HG02885 (cell line): ENCODE data around the gene SEMG2.

Experiments used
- ATAC-seq: cut with Tn5 transposase; IDR thresholded peaks from one replicate; pipeline ENCODE4 v1.9.1; 2021; ENCODE audit warnings: mild to moderate bottlenecking; ENCODE audit not compliant: unreplicated experiment, poor library complexity

The SEMG2 gene, protein sequence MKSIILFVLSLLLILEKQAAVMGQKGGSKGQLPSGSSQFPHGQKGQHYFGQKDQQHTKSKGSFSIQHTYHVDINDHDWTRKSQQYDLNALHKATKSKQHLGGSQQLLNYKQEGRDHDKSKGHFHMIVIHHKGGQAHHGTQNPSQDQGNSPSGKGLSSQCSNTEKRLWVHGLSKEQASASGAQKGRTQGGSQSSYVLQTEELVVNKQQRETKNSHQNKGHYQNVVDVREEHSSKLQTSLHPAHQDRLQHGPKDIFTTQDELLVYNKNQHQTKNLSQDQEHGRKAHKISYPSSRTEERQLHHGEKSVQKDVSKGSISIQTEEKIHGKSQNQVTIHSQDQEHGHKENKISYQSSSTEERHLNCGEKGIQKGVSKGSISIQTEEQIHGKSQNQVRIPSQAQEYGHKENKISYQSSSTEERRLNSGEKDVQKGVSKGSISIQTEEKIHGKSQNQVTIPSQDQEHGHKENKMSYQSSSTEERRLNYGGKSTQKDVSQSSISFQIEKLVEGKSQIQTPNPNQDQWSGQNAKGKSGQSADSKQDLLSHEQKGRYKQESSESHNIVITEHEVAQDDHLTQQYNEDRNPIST

GRCh38 chr20:45221076-45221475 is at the start of gene SEMG2:
Gene SEMG2, plus strand, starts transcription at chr20:45221373. Its CDS starts 17 bp downstream, at chr20:45221390.
- ATAC-seq, result no peak

DNA sequence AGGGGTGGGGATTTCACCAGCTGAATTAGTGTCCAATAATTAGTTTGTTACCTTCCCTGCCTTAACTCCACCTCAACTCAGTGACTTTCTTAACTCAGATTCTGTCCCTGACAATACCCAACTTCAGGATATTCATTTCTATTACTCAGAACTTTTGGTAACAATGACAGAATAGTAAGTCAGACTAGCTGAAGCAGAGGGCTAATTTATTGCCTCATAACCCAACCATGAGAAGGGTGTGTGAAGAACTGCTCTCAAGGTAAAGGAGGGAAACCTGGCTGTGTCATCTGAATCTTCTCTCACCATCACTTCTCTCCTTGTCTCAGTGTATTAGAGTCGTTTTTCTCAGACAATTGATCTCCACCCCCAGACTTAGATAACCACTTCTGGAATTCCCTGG is 47.7 kb upstream of the SEMG2 start:
- no peak for ATAC-seq

- ATAC-seq, result no peak
These were observed 46.5 kb upstream of the SEMG2 start, which contains the start of gene PI3 for GRCh38 chr20:45174434-45175364. Gene PI3, plus strand, starts transcription at chr20:45174902. Its CDS starts 21 bp downstream, at chr20:45174923.

- ATAC-seq, result no peak
These were observed 44.5 kb upstream of the SEMG2 start for GRCh38 chr20:45176526-45177267.

GRCh38 chr20:45179166-45179565 is 42.0 kb upstream of the SEMG2 start:
- ATAC-seq, result no peak

- ATAC-seq, result no peak
These were observed 39.5 kb upstream of the SEMG2 start for GRCh38 chr20:45181639-45182038.

- ATAC-seq, result no peak
These were observed 38.1 kb upstream of the SEMG2 start for GRCh38 chr20:45183084-45183483.

GRCh38 chr20:45187693-45188092 is 33.5 kb upstream of the SEMG2 start:
- ATAC-seq, result no peak

GRCh38 chr20:45189067-45189609 is 32.0 kb upstream of the SEMG2 start:
- ATAC-seq, result no peak

DNA sequence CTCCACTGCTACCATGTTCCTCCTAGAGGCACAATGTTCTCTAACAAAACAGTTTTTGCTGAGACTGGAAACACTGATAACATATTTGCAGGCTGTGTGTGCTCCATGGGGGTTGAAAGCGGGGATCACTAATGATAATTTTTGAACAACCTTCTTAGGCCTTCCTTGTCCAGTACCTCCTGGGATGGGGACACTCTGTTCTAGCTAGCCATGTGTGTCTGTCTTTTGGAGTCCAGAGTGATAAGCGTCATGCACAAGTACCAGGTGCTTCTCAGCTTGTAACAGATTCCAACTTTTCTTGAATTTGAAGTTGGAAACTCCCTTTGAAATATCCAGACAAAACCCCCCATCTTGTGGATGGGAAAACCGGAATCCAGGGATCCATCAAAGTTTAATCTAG is 31.3 kb upstream of the SEMG2 start:
- ATAC-seq, result no peak

DNA sequence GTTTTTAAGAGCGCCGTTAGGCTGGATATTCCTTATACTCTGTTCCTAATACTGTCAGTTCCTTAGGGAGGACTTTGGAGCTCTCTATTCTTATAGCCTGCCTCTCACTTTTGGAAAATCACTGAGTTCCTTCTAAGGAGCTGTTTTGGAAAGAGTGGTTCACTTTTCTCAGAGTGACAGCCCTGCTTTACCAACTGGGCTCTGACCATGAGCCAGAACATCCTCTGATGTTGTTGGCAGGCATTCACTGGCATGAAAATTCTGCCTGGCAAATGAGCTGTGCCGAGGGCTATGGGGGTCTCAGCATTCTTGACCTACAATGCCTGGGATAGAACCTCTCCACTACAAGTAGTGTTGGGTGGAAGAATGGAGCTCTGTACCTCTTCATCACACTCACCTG is 29.2 kb upstream of the SEMG2 start:
- no peak for ATAC-seq

DNA sequence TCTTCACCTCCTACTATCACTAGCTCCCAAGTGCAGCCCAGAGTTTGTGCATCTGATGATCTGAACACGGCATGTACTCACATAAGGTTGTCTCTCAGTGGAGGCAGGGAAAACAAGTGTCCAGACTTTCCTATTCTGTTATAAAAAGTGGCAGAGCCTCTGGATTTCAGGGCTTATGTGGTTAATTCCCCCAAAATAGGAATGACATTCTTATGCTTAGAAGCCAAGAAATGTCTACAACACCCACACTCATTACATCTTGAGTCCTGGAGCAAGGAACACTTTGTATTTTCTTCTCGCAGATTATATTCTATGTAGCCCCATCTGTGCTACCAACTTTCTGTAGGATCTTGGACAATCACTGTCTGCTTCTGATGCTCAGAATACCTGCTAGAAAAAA is 27.8 kb upstream of the SEMG2 start:
- ATAC-seq, result no peak

DNA sequence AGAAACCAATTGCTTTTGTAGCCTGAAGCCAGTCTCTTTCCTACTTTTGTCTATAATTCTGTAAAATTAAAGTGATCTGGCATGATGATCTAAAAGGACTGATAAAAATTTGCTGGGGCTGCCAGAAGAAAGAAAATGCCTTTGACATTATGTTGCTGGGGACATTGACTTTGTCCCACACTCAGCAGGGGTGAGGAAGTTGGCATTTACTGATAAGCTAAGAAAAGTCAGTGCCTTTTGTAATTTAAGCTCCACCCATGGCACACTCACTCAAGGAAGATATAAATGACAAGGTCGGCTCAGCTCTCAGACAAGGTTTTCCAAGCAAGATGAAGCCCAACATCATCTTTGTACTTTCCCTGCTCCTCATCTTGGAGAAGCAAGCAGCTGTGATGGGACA is 14.4 kb upstream of the SEMG2 start, which contains the start of gene SEMG1:
SEMG1 (plus strand) TSS at position 309 of the 400 bp plus-strand sequence; CDS start at position 330, 21 bp downstream.
- no peak for ATAC-seq

DNA sequence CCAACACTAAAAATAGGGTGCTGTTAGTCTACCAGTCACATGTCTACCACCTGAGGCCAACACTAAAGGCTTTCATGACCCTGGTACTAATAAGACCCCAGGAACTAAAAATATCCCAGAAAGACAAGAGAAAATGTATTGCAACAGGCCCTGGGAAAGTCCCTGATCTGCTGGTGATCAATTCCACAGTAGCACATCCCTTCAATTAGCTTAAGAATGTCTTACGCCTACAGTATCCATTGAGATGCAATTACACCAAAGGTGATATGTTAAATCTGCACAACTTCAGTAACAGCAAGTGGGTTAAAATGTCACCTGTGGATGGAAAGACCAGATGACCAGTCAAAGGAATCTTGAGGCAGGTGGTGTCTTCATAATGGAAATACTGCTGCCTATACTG is 11.2 kb upstream of the SEMG2 start:
- no peak for ATAC-seq

GRCh38 chr20:45211569-45212474 is 9.4 kb upstream of the SEMG2 start:
- ATAC-seq, result no peak

DNA sequence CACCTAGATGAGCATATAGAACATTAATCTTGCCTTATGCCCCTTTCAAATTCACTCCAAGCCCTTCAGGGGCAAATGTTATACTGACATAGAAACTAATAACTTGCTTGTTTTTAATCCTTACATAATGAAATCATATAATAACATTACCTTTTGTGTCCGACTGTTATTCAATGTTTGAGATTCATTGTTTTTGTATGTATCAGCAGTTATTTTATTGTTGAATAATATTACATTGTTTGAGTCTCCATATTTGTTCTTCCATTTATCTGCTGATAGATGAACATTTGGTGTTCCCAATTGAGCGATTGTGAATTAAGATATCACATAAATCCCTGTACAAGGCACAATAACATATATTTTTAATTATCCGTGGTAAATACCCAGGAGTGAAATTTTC is 8.3 kb upstream of the SEMG2 start:
- ATAC-seq, result no peak

DNA sequence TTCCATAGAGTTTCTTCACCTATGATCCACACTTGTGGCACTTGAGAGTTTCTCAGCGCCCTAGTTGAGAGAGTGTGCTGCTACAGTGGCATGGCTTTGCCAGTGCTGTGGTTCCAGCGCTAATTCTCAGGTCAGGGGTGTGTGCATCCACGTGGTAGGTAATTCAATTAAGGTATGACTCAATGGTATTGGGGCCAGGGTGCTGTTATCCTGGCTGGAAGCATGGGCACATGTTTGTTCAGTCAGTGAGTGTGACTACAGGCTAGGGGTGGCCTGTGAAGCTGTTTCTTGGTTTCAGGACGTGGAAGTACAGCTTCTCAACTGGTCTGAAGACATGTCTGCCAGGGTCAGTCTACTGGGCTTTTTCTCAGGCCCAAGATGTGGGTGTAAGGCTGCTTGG is 3.0 kb upstream of the SEMG2 start:
- ATAC-seq, result no peak

DNA sequence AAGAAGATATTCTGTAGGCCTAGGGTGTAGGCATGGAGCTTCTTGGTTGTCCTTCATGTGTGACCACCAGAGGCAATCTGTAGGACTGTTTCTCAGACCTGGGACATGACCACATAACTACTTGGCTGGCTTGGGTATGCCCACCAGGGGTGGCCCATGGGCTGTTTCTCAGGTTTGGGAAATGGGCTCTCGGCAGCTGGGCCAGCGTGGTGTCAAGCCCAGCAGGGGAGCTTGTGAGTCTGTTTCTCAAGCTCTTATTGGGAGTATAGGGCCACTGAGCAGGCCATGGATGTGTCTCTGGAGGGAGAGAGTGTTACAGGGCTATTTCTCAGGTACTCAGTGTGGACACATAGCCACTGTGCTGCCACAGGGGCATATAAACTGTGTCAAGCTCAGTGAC is 2.5 kb upstream of the SEMG2 start:
- no peak for ATAC-seq

DNA sequence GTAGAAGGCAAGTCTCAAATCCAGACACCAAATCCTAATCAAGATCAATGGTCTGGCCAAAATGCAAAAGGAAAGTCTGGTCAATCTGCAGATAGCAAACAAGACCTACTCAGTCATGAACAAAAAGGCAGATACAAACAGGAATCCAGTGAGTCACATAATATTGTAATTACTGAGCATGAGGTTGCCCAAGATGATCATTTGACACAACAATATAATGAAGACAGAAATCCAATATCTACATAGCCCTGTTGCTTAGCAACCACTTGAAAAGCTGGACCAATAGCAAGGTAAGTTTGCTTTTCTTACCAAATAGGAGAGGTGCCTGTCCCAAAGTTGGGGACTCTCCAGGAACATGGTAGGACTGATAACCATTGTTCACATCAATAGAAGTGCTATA is 2.0 kb downstream of the SEMG2 start:
- no peak for ATAC-seq
